ENCODE measurements around the gene RAB11A. TPM values are rescaled to one million over a fixed set of nuclear protein-coding genes. Genes with fewer than 3 reads are reported as not detected.

Gene RAB11A
- total and polyA plus RNA-seq, 2 of the 13 experiments (the other 11 are each of a cell fraction or from before 2014, with no cell fraction given): 161 to 162 TPM

GRCh38 chr15:65917407-65917756, 48.1 kb downstream of the RAB11A start (continued):
- TF ChIP-seq ZNF281 (CRISPR knock-in tag; IDR thresholded peaks at IDR 0.05; ENCODE audit: borderline replicate concordance): no peak
- TF ChIP-seq JUNB (CRISPR knock-in tag; IDR thresholded peaks at IDR 0.05; ENCODE audit: borderline replicate concordance): no peak
- TF ChIP-seq KLF15 (CRISPR knock-in tag; IDR thresholded peaks at IDR 0.05; ENCODE audit: borderline replicate concordance): no peak
- TF ChIP-seq ATAD3A (CRISPR knock-in tag; IDR thresholded peaks at IDR 0.05): no peak
- no peak for TF ChIP-seq SRSF1 (optimal IDR thresholded peaks at IDR 0.05; ENCODE audit: low read depth, low read length)
- TF ChIP-seq ZNF253 (CRISPR knock-in tag; IDR thresholded peaks at IDR 0.05; ENCODE audit: borderline replicate concordance): no peak
- TF ChIP-seq KMT2B (CRISPR knock-in tag; IDR thresholded peaks at IDR 0.05): no peak
- no peak for TF ChIP-seq ZNF207 (IDR thresholded peaks at IDR 0.05; ENCODE audit: borderline replicate concordance)
- no peak for TF ChIP-seq FOSL1 (CRISPR knock-in tag; IDR thresholded peaks at IDR 0.05; ENCODE audit: borderline replicate concordance)
- TF ChIP-seq IRF2 (CRISPR knock-in tag; IDR thresholded peaks at IDR 0.05): no peak
- TF ChIP-seq YY1 (IDR thresholded peaks at IDR 0.05; ENCODE audit: insufficient read depth, insufficient replicate concordance, low read depth, low read length): no peak
- no peak for TF ChIP-seq ZNF558 (CRISPR knock-in tag; IDR thresholded peaks at IDR 0.05; ENCODE audit: borderline replicate concordance)
- no peak for TF ChIP-seq GMEB1 (CRISPR knock-in tag; IDR thresholded peaks at IDR 0.05; ENCODE audit: borderline replicate concordance)

All from HepG2 (cell line).